NCI-H146 (cell line): ENCODE results near the gene BBIP1.
A peak's percentile ranks its signal among the peaks of the same experiment; 100 is the strongest.
"Not testable (repeated sequence)": the region's sequence is repeated elsewhere in the genome, so short reads cannot be mapped to it uniquely, and the experiment has no call there.

Experiments
- DNase-seq: peaks from one replicate; lab custom pipeline; 2025; lab: John Stamatoyannopoulos, UW

The BBIP1 gene

GRCh38 chr10:110923856-110924493, 5.0 kb upstream of the BBIP1 start:
- no peak for DNase-seq

- DNase-seq, result peak; percentile 49
Observed at GRCh38 chr10:110919971-110920881, 1.2 kb upstream of the BBIP1 start.

DNA sequence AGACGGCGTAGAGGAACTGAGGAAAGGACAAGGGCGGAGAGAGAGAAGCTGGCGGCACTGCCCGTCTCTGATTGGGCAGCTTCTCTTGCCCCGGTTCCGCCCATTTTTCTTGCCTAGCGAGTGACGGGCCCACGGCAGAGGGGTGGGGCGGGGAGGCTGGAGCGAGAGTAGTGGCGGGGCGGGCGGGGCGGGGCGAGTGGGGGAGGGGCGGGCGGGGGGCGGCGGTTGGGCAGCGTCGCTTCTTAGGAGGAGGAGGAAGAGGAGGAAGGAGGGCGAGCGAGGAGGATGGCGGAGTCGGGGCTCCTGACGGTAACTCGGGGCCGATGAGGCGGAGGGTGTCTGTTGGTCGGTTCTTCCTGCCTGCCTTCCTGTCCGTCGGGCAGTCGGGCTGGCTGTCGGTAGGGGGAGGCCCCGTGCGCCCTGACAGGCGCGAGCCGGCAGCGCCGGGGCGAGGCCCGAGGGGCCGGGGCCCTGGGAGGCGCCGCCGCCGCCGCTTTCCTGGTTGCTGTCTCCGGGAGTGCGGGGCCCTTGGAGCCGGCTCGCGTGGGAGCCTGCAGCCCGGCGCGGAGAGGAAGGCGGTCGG, 460 bp upstream of the BBIP1 start, which contains the start of gene SHOC2:
TSS of gene SHOC2 (plus strand) at position 256 of the 583 bp plus-strand sequence. CDS start 44,755 bp downstream, outside the sequence.
- DNase-seq, result peak; percentile 100

DNA sequence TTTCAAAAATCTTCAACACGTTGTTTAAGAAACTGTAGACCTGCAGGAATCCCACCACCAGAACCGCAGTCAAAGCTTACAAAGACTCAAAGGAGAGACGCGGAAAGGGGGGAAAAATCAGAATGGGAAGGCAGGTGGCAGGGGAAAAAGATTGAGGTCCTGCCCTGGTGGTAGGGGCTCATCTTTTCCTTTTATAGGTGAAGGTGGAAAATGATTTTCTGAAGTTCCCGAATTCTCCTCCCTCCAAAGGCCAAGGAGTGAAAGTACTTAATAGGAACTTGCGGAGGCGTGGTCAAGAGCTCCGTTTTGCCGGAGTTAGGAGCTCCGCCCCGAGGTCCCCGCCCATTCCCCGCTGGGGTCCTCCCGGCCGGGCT, 724 bp downstream of the BBIP1 start:
- DNase-seq, result peak; percentile 90

- no peak for DNase-seq
Observed at GRCh38 chr10:110916554-110917346, 2.2 kb downstream of the BBIP1 start.

DNA sequence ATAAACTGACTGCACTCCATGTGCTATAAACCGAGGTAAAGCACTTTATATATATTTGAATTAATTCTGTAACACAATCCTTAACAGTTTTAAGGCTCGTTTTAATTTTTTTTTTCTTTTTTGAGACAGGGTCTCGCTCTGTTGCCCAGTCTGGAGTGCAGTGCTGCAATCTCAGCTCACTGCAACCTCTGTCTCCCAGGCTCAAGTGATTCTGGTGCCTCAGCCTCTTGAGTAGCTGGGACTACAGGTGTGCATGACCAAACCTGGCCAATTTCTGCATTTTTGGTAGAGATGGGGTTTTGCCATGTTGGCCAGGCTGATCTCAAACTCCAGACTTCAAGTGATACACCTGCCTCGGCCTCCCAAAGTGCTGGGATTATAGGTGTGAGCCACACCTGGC, 3.4 kb downstream of the BBIP1 start:
- DNase-seq, result not testable (repeated sequence)

- DNase-seq, result no peak
Observed at GRCh38 chr10:110915035-110915434, 3.9 kb downstream of the BBIP1 start.

- DNase-seq, result no peak
Observed at GRCh38 chr10:110914431-110914830, 4.5 kb downstream of the BBIP1 start.

GRCh38 chr10:110912374-110912773, 6.6 kb downstream of the BBIP1 start:
- DNase-seq, result no peak

GRCh38 chr10:110910138-110910537, 8.8 kb downstream of the BBIP1 start:
- DNase-seq, result no peak

- DNase-seq, result no peak
Observed at GRCh38 chr10:110903280-110904278, 15.4 kb downstream of the BBIP1 start.

DNA sequence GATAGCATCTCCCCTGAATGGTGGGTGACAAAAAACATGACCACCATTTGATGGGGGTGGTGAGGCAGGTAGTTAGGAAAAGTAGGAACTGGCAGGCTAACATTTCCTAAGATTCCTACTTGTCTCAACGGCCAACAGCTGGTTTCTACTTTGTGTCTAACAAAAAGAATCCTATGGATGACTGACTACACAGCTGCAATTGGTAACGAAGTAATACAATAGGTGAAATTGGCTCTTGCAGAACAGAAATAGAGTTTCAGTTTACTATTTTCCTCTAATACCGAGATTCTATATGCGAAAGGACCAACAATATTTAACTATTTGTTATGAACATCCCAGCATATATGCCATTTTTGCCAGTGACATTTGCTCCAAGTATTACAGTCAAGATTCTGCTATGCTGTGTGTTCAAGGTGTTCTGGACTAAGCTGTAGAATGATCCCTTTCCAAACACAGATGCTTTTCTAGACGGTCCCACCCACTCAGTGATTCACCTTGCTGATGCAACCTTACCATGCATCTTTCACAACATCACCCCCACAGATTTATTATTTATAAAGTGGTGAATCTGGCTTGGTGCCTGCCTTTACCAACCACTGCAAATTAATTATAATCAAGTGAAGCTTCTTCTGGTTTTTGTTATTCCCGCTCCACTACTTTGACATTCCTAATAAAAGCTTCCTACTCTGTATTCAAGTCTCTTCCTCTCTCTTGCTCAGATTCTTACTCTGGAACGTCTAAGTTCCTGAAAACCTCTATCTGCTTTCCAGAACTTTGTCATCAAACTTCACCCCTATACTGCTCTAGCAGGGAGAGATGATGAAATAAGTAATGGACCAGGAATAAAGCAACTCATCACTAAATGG, 16.8 kb downstream of the BBIP1 start:
- no peak for DNase-seq

DNA sequence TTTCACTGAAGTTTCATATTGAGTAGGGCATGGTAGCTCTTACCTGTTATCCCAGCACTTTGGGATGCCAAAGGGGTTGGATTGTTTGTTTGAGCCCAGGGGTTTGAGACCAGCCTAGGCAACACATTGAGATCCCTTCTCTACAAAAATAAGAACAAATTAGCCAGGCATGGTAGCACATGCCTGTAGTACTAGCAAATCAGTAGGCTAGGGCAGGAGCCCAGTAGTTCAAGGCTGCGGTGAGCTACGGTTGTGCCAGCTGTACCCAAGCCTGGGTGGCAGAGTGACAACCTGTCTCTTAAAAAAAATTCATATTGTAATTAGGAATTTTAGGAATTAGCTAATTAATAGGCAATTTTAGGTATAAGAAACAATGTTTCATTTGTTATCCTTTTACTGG, 18.0 kb downstream of the BBIP1 start:
- no peak for DNase-seq

DNA sequence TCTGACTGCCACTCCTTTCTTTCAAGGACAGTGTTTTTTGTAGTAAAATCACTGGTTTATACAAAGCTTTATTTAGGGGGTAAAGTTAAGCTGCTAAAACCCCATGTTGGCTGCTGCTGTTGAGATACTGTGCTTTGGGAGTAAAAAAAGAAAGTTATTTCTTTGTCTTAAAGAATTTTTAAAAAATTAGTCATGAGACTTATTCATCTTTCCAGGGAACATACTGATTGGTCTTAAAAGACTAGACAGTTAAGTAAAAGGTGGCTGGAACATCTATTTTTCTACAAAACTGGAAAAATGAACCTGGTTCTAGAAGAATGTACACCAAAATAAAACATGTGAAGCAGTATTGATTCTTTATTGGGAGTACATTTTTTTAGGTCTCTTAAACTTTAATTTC, 20.6 kb downstream of the BBIP1 start:
- DNase-seq, result no peak

DNA sequence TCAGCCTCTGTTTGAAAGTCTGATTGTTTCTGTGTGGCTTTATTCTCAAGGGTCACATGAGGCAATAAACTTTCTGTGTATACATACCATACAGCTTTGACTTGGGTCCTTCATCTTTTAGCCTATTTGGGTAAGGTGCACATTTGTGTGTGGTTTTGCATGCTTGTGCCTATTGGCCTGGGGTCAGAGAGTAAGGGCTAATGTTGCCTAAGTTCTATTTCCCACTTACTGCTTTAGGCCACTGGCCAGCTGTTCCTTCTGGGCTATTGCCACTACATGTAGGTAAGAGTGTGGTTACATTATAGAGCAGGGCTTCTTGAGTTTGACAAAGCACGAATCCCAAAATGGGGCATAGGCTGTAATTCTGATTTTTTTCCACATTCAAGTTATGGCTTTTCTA, 21.8 kb downstream of the BBIP1 start:
- DNase-seq, result no peak

DNA sequence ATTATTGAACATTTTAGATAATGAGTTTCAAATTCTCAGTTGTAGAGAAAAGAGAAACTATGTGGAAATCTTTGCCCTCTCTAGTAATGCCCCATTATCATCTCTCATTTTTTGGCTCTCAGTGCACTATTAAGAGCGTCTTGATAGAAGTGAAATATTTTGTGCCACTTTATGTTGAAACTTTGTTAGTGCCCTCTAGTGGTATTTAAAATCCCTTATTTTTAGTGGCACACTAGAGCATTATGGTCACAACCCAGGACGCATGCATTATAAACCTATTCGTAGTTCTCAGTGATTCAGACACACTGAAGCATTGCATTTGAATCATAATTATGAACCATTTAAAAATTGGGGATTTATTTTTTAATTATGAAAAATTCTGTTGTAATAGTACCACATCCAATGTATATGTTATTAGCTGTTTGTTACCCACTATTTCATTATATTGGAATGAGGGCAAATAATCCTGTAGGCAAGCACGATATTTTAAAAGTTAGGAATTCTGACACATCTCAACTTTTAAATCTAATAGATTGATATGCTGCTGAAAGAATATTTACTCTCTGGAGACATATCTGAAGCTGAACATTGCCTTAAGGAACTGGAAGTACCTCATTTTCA, 25.3 kb downstream of the BBIP1 start:
- DNase-seq, result peak; percentile 44

DNA sequence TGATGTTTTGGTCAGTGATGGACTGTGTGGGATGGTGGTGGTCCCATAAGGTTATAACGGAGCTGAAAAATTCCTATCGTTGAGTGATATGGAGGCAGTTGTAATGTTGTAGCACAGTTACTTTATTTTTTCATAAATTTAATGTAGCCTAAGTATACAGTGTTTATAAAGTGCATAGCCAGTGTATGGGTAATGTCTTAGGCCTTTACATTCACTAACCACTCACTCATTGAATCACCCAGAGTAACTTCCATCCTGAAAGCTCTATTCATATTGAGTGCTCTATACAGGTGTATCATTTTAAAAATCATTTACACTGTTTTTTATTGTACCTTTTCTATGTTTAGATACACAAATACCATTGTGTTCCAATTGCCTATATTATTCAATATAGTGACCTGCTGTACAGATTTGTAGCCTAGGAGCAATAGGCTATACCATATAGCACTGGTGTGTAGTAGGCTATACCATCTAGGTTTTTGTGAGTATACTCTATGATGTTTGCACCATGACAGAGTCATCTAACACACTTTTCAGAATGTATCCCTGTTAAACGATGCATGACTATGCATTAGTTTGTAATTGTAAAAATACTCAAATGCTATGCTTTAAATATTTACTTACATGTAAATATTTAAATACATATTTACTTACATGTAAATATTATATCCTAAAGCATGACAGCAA, 26.2 kb downstream of the BBIP1 start:
- DNase-seq, result no peak

DNA sequence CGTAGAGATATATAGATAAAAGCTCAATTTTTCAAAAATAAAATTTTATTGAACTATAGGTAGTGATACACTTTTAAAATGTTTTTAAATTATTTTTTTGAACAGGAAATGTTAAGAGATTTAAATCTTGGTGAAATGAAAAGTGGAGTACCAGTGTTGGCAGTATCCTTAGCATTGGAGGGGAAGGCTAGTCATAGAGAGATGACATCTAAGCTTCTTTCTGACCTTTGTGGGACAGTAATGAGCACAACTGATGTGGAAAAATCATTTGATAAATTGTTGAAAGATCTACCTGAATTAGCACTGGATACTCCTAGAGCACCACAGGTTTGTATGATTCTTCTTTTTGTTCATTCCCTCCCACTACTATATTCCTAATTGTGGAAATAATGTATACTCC, 31.4 kb downstream of the BBIP1 start:
- no peak for DNase-seq
